HFF-Myc (cell line): ENCODE data around the gene HES5.

Source experiments
- DNase-seq: peaks from one replicate; pipeline ENCODE4 v3.0.0-alpha.2; 2011; ENCODE audit warnings: low read depth; ENCODE audit errors: extremely low read depth
- H3K4me3 ChIP-seq: replicated peaks from 2 replicates; pipeline ENCODE4 v1.5.1; 2011; ENCODE audit warnings: low read depth, mild to moderate bottlenecking, control low read depth, low read length
- CTCF ChIP-seq: IDR thresholded peaks from 2 replicates; pipeline ENCODE4 v1.5.1; 2012; ENCODE audit warnings: mild to moderate bottlenecking, low read depth, low read length, control low read depth; ENCODE audit errors: missing control alignments

The HES5 gene

DNA sequence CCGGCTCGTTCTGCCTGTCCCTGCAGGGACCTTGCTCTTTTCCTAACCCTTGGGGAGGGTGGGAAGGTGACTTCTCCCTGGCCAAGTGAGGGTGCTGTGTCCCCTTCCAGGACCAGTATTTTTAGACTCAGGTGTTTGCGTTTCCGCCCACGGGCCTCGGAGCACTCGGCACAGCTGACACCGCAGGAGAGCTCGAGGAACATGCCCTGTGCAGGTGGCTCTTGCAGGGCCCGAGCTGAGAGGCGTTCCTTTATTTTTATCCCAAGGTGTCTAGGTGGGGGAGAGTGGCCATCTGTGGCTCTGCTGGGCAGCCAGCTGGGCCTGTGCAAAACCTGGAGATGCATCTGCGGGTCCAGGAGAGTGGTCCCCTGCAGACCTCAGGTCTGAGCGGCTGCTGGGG lies 38.0 kb downstream of the HES5 start:
- H3K4me3 ChIP-seq, result no peak overlapping the region
- no peak for TF ChIP-seq CTCF
- DNase-seq, result no peak

DNA sequence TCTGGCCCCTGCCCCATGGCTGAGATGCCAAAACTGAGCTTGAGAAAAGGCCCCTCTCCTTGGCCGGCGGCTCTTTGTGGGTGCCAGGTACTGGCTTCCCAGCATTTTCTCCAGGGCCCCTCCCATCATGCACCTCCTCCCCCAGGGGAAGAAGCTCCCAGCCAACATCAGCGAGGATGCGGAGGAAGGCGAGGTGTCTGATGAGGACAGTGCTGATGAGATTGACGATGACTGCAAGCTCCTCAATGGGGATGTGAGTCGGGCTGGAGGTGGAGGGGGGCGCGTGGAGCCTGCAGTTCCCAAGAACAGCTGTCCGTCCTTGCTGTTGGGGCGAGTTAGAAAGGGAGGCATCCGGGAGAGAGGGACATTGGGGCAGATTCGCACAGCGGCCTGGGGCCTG lies 40.4 kb downstream of the HES5 start:
- DNase-seq, result no peak
- no peak overlapping the region for H3K4me3 ChIP-seq
- TF ChIP-seq CTCF, result no peak

DNA sequence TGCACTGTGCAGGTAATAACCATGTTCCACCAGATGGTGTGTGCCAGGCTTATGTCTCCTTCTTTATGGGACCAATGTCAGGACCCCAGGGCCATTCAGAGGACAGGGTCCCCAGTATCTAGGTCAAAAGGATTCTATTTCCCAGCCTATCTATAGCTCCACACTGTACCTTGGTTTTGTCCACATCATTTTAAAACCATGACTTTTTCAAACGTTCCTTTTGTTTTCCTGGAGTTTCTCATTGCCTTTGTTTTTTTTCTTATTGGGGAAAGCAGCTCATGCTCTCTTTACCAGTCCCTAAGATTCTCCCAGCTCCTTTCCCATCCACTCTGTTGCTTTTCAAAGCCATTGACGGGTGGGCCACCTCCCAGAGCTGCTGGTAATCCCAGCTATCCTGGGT lies 41.4 kb downstream of the HES5 start:
- no peak for TF ChIP-seq CTCF
- no peak for DNase-seq
- no peak overlapping the region for H3K4me3 ChIP-seq

DNA sequence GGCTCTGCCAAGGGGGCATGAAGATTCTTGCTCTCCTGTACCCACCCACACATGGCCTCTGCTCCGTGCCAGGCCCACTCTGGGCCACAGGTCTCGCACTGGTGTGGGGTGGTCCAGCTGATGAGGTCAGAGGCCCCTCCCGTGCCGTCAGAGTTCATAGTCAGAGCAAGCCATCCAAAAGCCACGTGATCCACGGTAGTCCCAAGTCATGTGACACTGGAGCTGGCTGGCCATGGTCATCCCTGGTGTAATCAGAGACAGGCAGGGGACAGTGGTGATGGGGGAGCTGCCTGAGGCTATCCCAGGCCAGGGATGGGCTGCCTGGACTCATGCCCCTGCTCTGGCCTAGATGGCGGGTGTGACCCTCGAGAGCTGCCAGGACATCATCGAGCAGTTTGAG lies 43.5 kb downstream of the HES5 start:
- no peak overlapping the region for H3K4me3 ChIP-seq
- no peak for TF ChIP-seq CTCF
- DNase-seq, result no peak

DNA sequence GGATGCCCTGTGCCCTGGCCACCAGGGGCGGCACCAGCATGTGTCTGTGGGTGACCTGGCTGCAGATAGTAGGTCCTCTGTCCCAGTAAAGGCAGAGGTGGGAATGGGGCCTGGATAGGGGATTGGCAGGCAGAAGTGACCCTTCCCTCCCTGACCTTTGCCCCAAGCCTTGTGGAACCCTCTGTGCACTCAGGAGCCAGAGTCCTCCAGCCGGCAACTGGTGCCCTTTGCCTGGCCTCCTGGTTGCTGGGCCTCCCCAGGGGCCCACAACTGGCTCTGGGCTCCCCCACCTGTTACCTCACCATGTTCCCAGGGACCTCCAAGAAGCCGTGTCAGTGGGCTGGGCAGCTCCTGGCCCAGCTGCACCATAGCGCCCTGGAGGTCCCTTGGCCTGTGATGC lies 44.0 kb downstream of the HES5 start:
- TF ChIP-seq CTCF, result no peak
- H3K4me3 ChIP-seq, result no peak overlapping the region
- no peak for DNase-seq

DNA sequence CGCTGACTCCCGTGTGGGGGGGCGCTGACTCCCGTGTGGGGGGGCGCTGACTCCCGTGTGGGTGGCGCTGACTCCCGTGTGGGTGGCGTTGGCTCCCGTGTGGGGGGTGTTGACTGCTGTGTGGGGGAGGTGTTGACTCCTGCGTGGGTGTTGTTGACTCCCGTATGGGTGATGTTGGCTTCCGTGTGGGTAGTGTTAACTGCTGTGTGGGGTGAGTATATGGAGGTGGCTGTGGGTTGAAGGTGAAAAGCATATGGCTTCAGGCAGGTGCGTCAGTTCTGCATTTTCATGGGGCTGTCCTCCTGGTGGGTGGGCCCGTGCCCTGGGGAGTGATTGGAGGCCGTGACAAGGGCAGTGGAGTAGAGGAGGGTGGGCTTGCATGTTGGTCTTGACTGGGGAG lies 46.1 kb downstream of the HES5 start:
- TF ChIP-seq CTCF, result no peak
- DNase-seq, result no peak
- H3K4me3 ChIP-seq, result no peak overlapping the region

DNA sequence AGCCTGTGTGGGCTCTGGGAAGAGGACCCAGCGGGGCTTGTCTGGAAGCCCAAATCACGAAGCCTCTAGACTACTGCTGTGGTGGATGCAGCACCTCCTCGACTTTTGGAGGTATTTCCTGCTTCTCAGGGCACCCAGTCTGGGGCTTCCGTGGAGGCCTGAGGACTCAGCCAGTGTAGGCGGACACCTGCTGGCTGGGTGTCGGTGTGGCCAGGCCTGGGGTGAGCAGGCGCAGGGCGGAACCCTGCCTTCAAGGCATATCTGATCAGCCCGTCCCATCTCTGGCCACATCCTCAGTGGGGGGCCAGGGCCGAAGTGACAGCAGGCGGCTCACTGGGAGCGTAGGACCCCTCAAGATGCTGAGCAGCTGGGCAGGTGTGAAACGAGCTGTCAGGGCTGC lies 47.0 kb downstream of the HES5 start:
- TF ChIP-seq CTCF, result no peak
- DNase-seq, result no peak
- no peak overlapping the region for H3K4me3 ChIP-seq
